Fibroblast of lung (primary cell): ENCODE data around the gene ARFIP2.

Experiments used
- EZH2 ChIP-seq: IDR thresholded peaks from 2 replicates; pipeline ENCODE4 v1.5.1; 2012; ENCODE audit warnings: low read length, control low read depth, mild to moderate bottlenecking; ENCODE audit errors: missing control alignments
- TF ChIP-seq, protein P1 (sequence below), 2 donors: IDR thresholded peaks in 1 of 2; conservative IDR thresholded peaks in 1 of 2; 1 replicate in 1 of 2; 2 replicates in 1 of 2; pipeline ENCODE4 v1.5.1; 2011 to 2012; ENCODE audit warnings: low read length in 2 of 2, control low read depth in 1 of 2, inconsistent platforms in 1 of 2, low read depth in 1 of 2, mild to moderate bottlenecking in 1 of 2

DNA sequence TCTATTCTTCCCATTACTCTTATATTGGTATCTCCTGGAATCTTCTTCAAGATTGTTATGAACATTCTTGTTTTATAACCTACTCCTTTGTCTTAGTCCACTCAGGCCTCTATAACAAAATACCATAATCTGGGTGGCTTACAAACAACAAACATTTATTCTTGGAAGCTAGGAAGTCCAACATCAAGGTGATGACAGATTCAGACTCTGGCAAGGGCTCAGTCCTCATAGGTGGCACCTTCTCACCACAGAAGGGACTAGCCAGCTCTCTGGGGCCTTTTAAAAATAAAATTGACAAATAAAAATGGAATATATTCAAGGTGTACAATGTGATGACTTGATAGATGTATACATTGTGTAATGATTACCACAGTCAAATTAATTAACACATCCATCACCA is 35.7 kb upstream of the ARFIP2 start:
- TF ChIP-seq, protein P1, sequence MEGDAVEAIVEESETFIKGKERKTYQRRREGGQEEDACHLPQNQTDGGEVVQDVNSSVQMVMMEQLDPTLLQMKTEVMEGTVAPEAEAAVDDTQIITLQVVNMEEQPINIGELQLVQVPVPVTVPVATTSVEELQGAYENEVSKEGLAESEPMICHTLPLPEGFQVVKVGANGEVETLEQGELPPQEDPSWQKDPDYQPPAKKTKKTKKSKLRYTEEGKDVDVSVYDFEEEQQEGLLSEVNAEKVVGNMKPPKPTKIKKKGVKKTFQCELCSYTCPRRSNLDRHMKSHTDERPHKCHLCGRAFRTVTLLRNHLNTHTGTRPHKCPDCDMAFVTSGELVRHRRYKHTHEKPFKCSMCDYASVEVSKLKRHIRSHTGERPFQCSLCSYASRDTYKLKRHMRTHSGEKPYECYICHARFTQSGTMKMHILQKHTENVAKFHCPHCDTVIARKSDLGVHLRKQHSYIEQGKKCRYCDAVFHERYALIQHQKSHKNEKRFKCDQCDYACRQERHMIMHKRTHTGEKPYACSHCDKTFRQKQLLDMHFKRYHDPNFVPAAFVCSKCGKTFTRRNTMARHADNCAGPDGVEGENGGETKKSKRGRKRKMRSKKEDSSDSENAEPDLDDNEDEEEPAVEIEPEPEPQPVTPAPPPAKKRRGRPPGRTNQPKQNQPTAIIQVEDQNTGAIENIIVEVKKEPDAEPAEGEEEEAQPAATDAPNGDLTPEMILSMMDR (conservative IDR thresholded peaks at IDR 0.05 in 1 of 2, IDR thresholded peaks at IDR 0.05 in 1 of 2; ENCODE audit: low read depth in 1 of 2, low read length in 2 of 2), result no peak
- no peak for TF ChIP-seq EZH2
